Chondrocyte (in vitro differentiated cells): ENCODE results near the gene NXPE3. TPM values are rescaled to one million over a fixed set of nuclear protein-coding genes. Genes with fewer than 3 reads are reported as not detected.

Experiments
- DNase-seq: peaks from one replicate; pipeline ENCODE4 v3.0.0; 2021; ENCODE audit warnings: mixed read lengths, low spot score
- H3K27ac Mint-ChIP-seq: one replicate; pipeline ENCODE4 v1.8.0; 2021; ENCODE audit warnings: mild to moderate bottlenecking, moderate library complexity, mixed read lengths; ENCODE audit not compliant: unreplicated experiment
- H3K27me3 Mint-ChIP-seq: 2 replicates; pipeline ENCODE4 v1.8.0; 2021; ENCODE audit warnings: low read depth, mixed read lengths
- H3K36me3 Mint-ChIP-seq: 2 replicates; pipeline ENCODE4 v1.8.0; 2021; ENCODE audit warnings: low read depth, mixed read lengths
- H3K4me1 Mint-ChIP-seq: 2 replicates; pipeline ENCODE4 v1.8.0; 2021; ENCODE audit warnings: low read depth, mild to moderate bottlenecking, mixed read lengths
- H3K4me3 Mint-ChIP-seq: one replicate; pipeline ENCODE4 v1.8.0; 2021; ENCODE audit warnings: mild to moderate bottlenecking, moderate library complexity, mixed read lengths; ENCODE audit not compliant: unreplicated experiment
- H3K9me3 Mint-ChIP-seq: 2 replicates; pipeline ENCODE4 v1.8.0; 2021; ENCODE audit warnings: low read depth, mixed read lengths
- total RNA-seq: library from RNA; stranded (reverse); gene quantifications from 3 replicates; pipeline ENCODE4 v1.2.1, GENCODE V29; 2021
- TF ChIP-seq, protein P1 (sequence below): fragments of 200-600 bp; sonication (generic); IDR thresholded peaks from 2 replicates; pipeline ENCODE4 v1.5.0; 2021; ENCODE audit warnings: antibody characterized with exemption, mild to moderate bottlenecking, moderate library complexity

Gene NXPE3
- total RNA-seq, 1 donor from 2014 or later: 20.3 TPM

DNA sequence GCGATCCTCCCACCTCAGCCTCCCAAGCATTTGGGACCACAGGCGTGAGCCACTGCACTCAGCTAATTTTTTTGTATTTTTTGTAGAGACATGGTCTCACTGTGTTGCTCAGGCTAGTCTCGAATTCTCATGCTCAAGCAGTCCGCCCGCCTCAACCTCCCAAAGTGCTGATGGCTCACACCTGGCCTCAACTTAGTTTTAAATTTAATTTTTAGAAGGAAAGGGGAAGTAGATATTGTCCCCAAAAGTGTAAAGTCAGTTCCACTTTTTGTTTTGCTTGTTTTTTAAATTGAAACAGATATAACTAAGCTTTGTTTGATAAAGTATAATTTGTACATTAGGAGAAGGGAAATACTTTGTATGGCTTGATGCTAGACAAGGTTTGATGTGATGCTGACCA is 39.0 kb downstream of the NXPE3 start:
- no peak for DNase-seq
- no peak overlapping the region for H3K27ac Mint-ChIP-seq
- no peaks in the 10 kb centered on the region for H3K27me3 Mint-ChIP-seq
- H3K9me3 Mint-ChIP-seq: no peaks in the 10 kb centered on the region
- TF ChIP-seq, protein P1, sequence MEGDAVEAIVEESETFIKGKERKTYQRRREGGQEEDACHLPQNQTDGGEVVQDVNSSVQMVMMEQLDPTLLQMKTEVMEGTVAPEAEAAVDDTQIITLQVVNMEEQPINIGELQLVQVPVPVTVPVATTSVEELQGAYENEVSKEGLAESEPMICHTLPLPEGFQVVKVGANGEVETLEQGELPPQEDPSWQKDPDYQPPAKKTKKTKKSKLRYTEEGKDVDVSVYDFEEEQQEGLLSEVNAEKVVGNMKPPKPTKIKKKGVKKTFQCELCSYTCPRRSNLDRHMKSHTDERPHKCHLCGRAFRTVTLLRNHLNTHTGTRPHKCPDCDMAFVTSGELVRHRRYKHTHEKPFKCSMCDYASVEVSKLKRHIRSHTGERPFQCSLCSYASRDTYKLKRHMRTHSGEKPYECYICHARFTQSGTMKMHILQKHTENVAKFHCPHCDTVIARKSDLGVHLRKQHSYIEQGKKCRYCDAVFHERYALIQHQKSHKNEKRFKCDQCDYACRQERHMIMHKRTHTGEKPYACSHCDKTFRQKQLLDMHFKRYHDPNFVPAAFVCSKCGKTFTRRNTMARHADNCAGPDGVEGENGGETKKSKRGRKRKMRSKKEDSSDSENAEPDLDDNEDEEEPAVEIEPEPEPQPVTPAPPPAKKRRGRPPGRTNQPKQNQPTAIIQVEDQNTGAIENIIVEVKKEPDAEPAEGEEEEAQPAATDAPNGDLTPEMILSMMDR: no peak
- H3K36me3 Mint-ChIP-seq: peaks cover 21% of the 10 kb centered on the region
- no peak overlapping the region for H3K4me3 Mint-ChIP-seq
- peaks cover 9% of the 10 kb centered on the region for H3K4me1 Mint-ChIP-seq

DNA sequence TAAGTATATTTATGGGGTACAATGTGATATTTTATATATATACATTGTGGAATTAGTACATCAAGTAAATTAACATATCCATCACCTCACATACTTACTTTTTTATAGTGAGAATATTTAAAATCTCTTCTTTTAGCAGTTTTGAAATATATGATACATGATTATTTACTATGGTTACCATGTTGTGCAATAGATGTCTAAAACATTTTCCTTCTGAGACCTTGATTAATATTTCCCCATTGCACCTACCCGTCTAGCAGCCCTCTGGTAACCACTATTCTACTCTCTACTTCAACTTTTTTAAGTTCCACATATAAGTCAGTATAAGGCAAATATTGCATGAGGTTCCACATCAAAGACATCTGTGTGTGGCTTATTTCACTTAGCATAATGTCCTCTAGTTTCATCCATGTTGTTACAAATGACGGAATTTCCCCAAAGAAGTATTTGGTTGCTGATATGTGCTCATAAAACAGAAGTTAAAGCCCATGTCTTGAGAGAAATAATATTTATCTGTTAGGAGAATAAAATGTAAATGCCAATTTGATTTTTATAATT is 40.7 kb downstream of the NXPE3 start:
- Mint-ChIP-seq H3K4me3 (no peak overlapping the region), H3K27me3 (no peaks in the 10 kb centered on the region), H3K9me3 (no peaks in the 10 kb centered on the region), H3K4me1 (peaks cover 12% of the 10 kb centered on the region), H3K36me3 (peaks cover 21% of the 10 kb centered on the region), H3K27ac (no peak overlapping the region)
- no peak for DNase-seq
- TF ChIP-seq, protein P1: no peak

DNA sequence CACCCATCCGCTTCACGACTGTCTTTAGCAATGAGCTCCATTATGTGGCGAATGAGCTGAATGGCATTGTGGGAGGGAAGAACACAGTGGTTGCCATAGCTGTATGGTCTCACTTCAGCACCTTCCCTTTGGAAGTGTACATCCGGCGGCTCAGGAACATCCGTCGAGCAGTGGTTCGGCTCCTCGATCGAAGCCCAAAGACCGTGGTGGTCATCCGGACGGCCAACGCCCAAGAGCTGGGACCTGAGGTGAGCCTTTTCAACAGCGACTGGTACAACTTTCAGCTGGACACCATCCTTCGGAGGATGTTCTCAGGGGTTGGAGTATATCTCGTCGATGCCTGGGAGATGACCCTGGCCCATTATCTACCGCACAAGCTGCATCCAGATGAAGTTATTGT is 42.5 kb downstream of the NXPE3 start:
- no peaks in the 10 kb centered on the region for H3K27me3 Mint-ChIP-seq
- no peak overlapping the region for H3K4me3 Mint-ChIP-seq
- DNase-seq: no peak
- no peaks in the 10 kb centered on the region for H3K9me3 Mint-ChIP-seq
- H3K27ac Mint-ChIP-seq: no peak overlapping the region
- TF ChIP-seq, protein P1: no peak
- peaks cover 23% of the 10 kb centered on the region for H3K36me3 Mint-ChIP-seq
- H3K4me1 Mint-ChIP-seq: peaks cover 15% of the 10 kb centered on the region

DNA sequence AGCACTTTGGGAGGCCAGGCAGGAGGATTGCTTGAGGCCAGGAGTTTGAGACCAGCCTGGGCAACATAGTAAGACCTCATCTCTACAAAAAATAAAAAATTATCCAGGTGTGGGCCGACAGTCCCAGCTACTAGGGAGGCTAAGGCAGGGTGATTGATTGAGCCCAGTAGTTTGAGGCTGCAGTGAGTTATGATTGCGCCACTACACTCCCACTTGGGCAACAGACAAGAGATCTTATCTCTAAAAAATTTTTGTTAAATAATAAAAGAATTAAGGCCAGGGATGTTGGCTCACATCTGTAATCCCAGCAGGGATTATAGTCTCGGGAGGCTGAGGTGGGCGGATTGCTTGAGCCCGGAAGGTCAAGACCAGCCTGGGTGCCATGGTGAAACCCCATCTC is 44.5 kb downstream of the NXPE3 start:
- no peaks in the 10 kb centered on the region for H3K27me3 Mint-ChIP-seq
- H3K4me1 Mint-ChIP-seq: peaks cover 30% of the 10 kb centered on the region
- no peak for DNase-seq
- H3K27ac Mint-ChIP-seq: no peak overlapping the region
- no peak overlapping the region for H3K4me3 Mint-ChIP-seq
- no peaks in the 10 kb centered on the region for H3K9me3 Mint-ChIP-seq
- TF ChIP-seq, protein P1: no peak
- peaks cover 17% of the 10 kb centered on the region for H3K36me3 Mint-ChIP-seq

DNA sequence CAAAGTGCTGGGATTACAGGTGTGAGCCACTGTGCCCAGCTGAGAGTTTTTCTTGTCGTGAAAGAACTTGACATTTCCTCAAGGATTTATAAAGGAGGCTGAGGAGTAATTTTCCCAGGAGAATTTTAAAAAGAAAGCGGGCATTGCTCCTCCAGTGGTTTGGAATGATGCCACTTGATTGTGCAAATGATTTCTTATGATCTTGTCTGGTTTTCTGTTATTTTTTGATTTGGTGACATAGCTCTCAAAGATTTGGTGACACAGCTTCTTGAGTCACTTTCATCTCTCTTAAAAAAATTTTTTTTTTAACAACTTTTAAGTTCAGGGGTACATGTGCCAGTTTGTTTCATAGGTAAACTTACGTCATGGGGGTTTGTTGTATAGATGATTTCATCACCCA is 45.7 kb downstream of the NXPE3 start:
- H3K27me3 Mint-ChIP-seq: no peaks in the 10 kb centered on the region
- H3K4me3 Mint-ChIP-seq: no peak overlapping the region
- peaks cover 41% of the 10 kb centered on the region for H3K4me1 Mint-ChIP-seq
- no peaks in the 10 kb centered on the region for H3K9me3 Mint-ChIP-seq
- peaks cover 16% of the 10 kb centered on the region for H3K36me3 Mint-ChIP-seq
- peak overlapping the region; percentile 27 for H3K27ac Mint-ChIP-seq
- DNase-seq: no peak
- TF ChIP-seq, protein P1: no peak
